Trophoblast cell (in vitro differentiated cells and primary cell): ENCODE data around the gene TERB1.
"Not testable (repeated sequence)": the region's sequence is repeated elsewhere in the genome, so short reads cannot be mapped to it uniquely, and the experiment has no call there.

ENCODE experiments used
- DNase-seq, 2 donors: peaks; one replicate each; pipeline ENCODE4 v3.0.0-alpha.2; 2016
- H2AFZ ChIP-seq: 2 replicates; pipeline ENCODE4 v1.6.1; 2013; ENCODE audit warnings: low read length, moderate library complexity, mild to moderate bottlenecking; ENCODE audit not compliant: insufficient read depth, poor library complexity
- H2AK5ac ChIP-seq: 2 replicates; pipeline ENCODE4 v1.6.1; 2013; ENCODE audit warnings: mild to moderate bottlenecking, low read length
- H2BK120ac ChIP-seq: 2 replicates; pipeline ENCODE4 v1.6.1; 2013; ENCODE audit warnings: low read length, mild to moderate bottlenecking, moderate library complexity; ENCODE audit not compliant: insufficient read depth, poor library complexity
- H2BK12ac ChIP-seq: 2 replicates; pipeline ENCODE4 v1.6.1; 2013; ENCODE audit warnings: mild to moderate bottlenecking, low read length, moderate library complexity
- H2BK5ac ChIP-seq: 2 replicates; pipeline ENCODE4 v1.6.1; 2013; ENCODE audit warnings: low read length, low read depth, moderate library complexity, mild to moderate bottlenecking; ENCODE audit not compliant: poor library complexity
- H3K14ac ChIP-seq: 2 replicates; pipeline ENCODE4 v1.6.1; 2013; ENCODE audit warnings: mild to moderate bottlenecking, low read length
- H3K18ac ChIP-seq: 2 replicates; pipeline ENCODE4 v1.6.1; 2013; ENCODE audit warnings: mild to moderate bottlenecking, low read length
- H3K23ac ChIP-seq: 2 replicates; pipeline ENCODE4 v1.6.1; 2013; ENCODE audit warnings: low read length
- H3K27ac ChIP-seq: 2 replicates; pipeline ENCODE4 v1.5.1; 2013; ENCODE audit warnings: low read depth, mild to moderate bottlenecking, inconsistent platforms, low read length, moderate library complexity
- H3K27me3 ChIP-seq: 2 replicates; pipeline ENCODE4 v1.6.1; 2013; ENCODE audit warnings: inconsistent platforms, mild to moderate bottlenecking, low read length, moderate library complexity; ENCODE audit not compliant: insufficient read depth
- H3K36me3 ChIP-seq, 2 experiments: 1 replicate in 1 of 2; 2 replicates in 1 of 2; pipeline ENCODE4 v1.6.1; 2013; ENCODE audit warnings: low read length in 2 of 2, mild to moderate bottlenecking in 2 of 2, moderate library complexity in 1 of 2; ENCODE audit not compliant: insufficient read depth in 2 of 2, control insufficient read depth in 1 of 2
- H3K4ac ChIP-seq: 2 replicates; pipeline ENCODE4 v1.6.1; 2013; ENCODE audit warnings: low read depth, mild to moderate bottlenecking, low read length, moderate library complexity
- H3K4me1 ChIP-seq, 2 experiments: 1 replicate in 1 of 2; 2 replicates in 1 of 2; pipeline ENCODE4 v1.6.1; 2013; ENCODE audit warnings: low read length in 2 of 2, mild to moderate bottlenecking in 2 of 2, moderate library complexity in 1 of 2; ENCODE audit not compliant: insufficient read depth in 2 of 2, control insufficient read depth in 1 of 2
- H3K4me2 ChIP-seq: 2 replicates; pipeline ENCODE4 v1.6.1; 2013; ENCODE audit warnings: inconsistent platforms, mild to moderate bottlenecking, low read length, moderate library complexity
- H3K4me3 ChIP-seq: 2 replicates; pipeline ENCODE4 v1.5.1; 2013; ENCODE audit warnings: mild to moderate bottlenecking, low read depth, low read length, inconsistent platforms
- H3K79me1 ChIP-seq: one replicate; pipeline ENCODE4 v1.6.1; 2013; ENCODE audit warnings: low read length
- H3K79me2 ChIP-seq: 2 replicates; pipeline ENCODE4 v1.6.1; 2013; ENCODE audit warnings: low read length, mild to moderate bottlenecking; ENCODE audit not compliant: control insufficient read depth, insufficient read depth, poor library complexity
- H3K9ac ChIP-seq: 2 replicates; pipeline ENCODE4 v1.6.1; 2013; ENCODE audit warnings: mild to moderate bottlenecking, low read length
- H3K9me3 ChIP-seq: 2 replicates; pipeline ENCODE4 v1.6.1; 2013; ENCODE audit warnings: low read depth, mild to moderate bottlenecking, control low read depth, inconsistent platforms, low read length; ENCODE audit not compliant: insufficient read depth
- H4K12ac ChIP-seq: 2 replicates; pipeline ENCODE4 v1.6.1; 2013; ENCODE audit warnings: low read depth, mild to moderate bottlenecking, low read length, moderate library complexity
- H4K8ac ChIP-seq: 2 replicates; pipeline ENCODE4 v1.6.1; 2013; ENCODE audit warnings: low read depth, mild to moderate bottlenecking, low read length, moderate library complexity
- H4K91ac ChIP-seq: one replicate; pipeline ENCODE4 v1.6.1; 2013; ENCODE audit warnings: low read depth, mild to moderate bottlenecking, low read length, moderate library complexity
- WGBS: extraction: QIAGEN DNeasy Blood & Tissue Kit; methylation state at CpG from one replicate; pipeline ENCODE4 v1.1.7; 2013; ENCODE audit warnings: missing lambda C conversion rate; ENCODE audit not compliant: insufficient read length, insufficient coverage; ENCODE audit errors: extremely low coverage; 5-methylcytosine and 5-hydroxymethylcytosine counted together

The TERB1 gene

DNA sequence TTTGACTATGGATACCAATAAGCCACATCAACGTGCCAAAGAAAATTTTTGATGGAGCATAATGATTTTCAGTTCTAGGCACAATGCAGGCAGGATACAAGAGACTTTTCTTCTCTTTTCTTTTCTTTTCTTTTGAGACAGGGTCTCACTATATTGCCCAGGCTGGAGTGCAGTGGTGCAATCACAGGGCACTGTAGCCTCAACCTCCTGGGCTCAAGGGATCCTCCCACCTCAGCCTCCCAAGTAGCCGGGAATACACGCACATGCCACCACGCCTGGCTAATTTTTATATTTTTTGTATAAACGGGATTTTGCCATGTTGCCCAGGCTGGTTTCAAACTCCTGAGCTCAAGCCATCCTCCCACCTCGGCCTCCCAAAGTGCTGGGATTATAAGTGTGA is 7.4 kb downstream of the TERB1 start:
- not testable (repeated sequence) for H3K79me1 ChIP-seq, H4K8ac ChIP-seq, H2BK5ac ChIP-seq, H3K4me2 ChIP-seq, H4K12ac ChIP-seq, H3K27ac ChIP-seq, H3K14ac ChIP-seq, H3K23ac ChIP-seq, H3K4me1 ChIP-seq, H2BK12ac ChIP-seq, H3K4me3 ChIP-seq, H3K9ac ChIP-seq, H3K79me2 ChIP-seq, H3K36me3 ChIP-seq, H2BK120ac ChIP-seq, H2AFZ ChIP-seq, DNase-seq, H3K18ac ChIP-seq, H3K27me3 ChIP-seq, H3K4ac ChIP-seq, H4K91ac ChIP-seq, H2AK5ac ChIP-seq, H3K9me3 ChIP-seq
- no CpG with 5 or more reads among the region's 6 CpGs for WGBS

DNA sequence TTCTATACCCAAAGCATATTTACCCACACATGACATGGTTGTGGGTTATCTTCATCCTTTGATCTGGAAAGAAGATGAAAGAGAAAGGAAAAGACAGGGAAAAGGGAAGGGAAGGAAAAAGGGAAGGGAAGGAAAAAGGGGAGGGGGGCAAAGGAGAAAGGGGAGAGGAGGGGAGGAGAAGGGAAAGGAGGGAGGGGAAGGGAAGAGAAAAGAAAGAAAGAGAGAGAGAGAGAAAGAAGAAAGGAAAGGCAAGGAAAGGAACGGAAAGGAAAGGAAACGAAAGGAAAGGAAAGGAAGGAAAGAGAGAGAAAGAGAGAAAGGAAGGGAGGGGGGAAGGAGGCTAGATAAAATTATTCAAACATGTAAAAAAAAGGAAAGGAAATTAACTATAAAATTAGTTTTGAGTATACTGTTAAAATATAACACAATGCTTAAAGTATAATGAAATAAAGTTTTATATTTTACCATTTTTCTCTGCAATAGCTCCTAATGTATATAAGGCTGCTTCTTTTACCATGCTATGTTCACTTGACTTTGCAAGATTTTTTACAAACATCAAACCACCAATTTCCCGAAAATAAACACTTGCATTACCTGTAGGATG is 11.2 kb downstream of the TERB1 start:
- H2BK12ac ChIP-seq = no peak overlapping the region
- no peak overlapping the region for H3K4ac ChIP-seq
- H3K4me1 ChIP-seq = no peaks in the 10 kb centered on the region
- no peak overlapping the region for H4K91ac ChIP-seq
- no peak overlapping the region for H2AFZ ChIP-seq
- H2BK120ac ChIP-seq = no peak overlapping the region
- H2AK5ac ChIP-seq = no peak overlapping the region
- H3K14ac ChIP-seq = no peak overlapping the region
- no peaks in the 10 kb centered on the region for H3K79me2 ChIP-seq
- H3K4me2 ChIP-seq = no peak overlapping the region
- H4K8ac ChIP-seq = no peak overlapping the region
- no peaks in the 10 kb centered on the region for H3K9me3 ChIP-seq
- no peak overlapping the region for H3K23ac ChIP-seq
- DNase-seq = no peak
- no peak overlapping the region for H3K4me3 ChIP-seq
- H3K79me1 ChIP-seq = no peaks in the 10 kb centered on the region
- H3K9ac ChIP-seq = no peak overlapping the region
- H3K27me3 ChIP-seq = no peaks in the 10 kb centered on the region
- H3K18ac ChIP-seq = no peak overlapping the region
- no peak overlapping the region for H4K12ac ChIP-seq
- no peaks in the 10 kb centered on the region for H3K36me3 ChIP-seq
- no CpG with 5 or more reads among the region's 3 CpGs for WGBS
- H3K27ac ChIP-seq = no peak overlapping the region
- no peak overlapping the region for H2BK5ac ChIP-seq

DNA sequence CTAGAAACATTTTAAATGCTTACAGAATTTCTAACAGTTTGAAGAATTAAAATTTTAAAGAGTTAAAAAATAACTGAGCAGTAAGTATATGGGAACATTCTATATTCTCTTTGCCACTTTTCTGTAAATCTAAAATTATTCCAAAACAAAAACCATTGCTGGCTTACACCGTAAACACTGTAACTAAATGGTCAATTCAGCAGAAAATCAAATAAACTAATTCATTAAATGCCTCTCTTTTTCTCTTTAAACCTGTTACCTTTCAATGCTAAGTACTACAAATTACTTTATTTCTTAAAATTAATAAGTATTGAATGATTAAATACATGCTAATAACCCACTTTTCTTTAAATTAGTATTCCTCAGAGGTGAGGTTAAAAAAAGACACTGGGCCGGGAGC is 14.0 kb downstream of the TERB1 start:
- Histone ChIP-seq H4K8ac (no peak overlapping the region), H3K9ac (no peak overlapping the region), H3K4ac (no peak overlapping the region), H3K27me3 (no peaks in the 10 kb centered on the region), H3K4me1 (no peaks in the 10 kb centered on the region), H3K9me3 (no peaks in the 10 kb centered on the region), H2AK5ac (no peak overlapping the region), H3K79me2 (no peaks in the 10 kb centered on the region), H3K14ac (no peak overlapping the region), H4K12ac (no peak overlapping the region), H2BK12ac (no peak overlapping the region), H3K23ac (no peak overlapping the region), H4K91ac (no peak overlapping the region), H3K27ac (no peak overlapping the region), H2AFZ (no peak overlapping the region), H2BK120ac (no peak overlapping the region), H3K4me2 (no peak overlapping the region), H2BK5ac (no peak overlapping the region), H3K4me3 (no peak overlapping the region), H3K79me1 (no peaks in the 10 kb centered on the region), H3K18ac (no peak overlapping the region), H3K36me3 (no peaks in the 10 kb centered on the region)
- no peak for DNase-seq
- no CpG with 5 or more reads among the region's 2 CpGs for WGBS

DNA sequence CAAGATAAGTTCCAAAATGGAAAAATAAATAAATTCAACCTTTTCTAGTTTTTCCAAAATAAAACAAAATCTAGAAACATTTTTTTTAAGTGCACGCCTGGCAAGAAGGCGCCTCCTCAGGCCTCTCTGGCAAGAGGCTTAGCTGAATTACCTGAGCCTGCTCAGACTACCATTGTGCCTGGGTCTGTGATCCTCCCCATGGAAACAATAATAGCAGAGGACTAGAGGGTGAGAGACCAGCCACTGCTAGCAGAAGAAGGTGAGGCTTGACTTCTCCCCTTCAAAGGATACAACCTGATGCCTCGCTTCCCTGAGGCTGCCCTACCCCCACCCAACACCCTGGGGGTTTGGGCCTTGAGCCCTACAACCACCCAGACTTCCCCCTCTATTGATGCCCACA is 14.8 kb downstream of the TERB1 start:
- Histone ChIP-seq H2AFZ (no peak overlapping the region), H4K91ac (no peak overlapping the region), H3K9me3 (no peaks in the 10 kb centered on the region), H4K8ac (no peak overlapping the region), H3K4me3 (no peak overlapping the region), H2BK5ac (no peak overlapping the region), H2AK5ac (no peak overlapping the region), H3K4me1 (no peaks in the 10 kb centered on the region), H3K79me1 (no peaks in the 10 kb centered on the region), H3K4me2 (no peak overlapping the region), H3K27ac (no peak overlapping the region), H2BK120ac (no peak overlapping the region), H3K4ac (no peak overlapping the region), H3K79me2 (no peaks in the 10 kb centered on the region), H3K27me3 (no peaks in the 10 kb centered on the region), H3K18ac (no peak overlapping the region), H4K12ac (no peak overlapping the region), H3K23ac (peak overlapping the region; percentile 28), H3K9ac (no peak overlapping the region), H2BK12ac (no peak overlapping the region), H3K36me3 (no peaks in the 10 kb centered on the region), H3K14ac (no peak overlapping the region)
- WGBS = no CpG with 5 or more reads among the region's 3 CpGs
- no peak for DNase-seq
